Mucosa of rectum (tissue), 2 donors: Measurements from ENCODE around the gene PDGFD.

ENCODE experiments used
- H3K27ac ChIP-seq, 2 donors: one replicate each; pipeline ENCODE4 v1.7.0; 2013; ENCODE audit warnings: inconsistent platforms in 2 of 2, low read depth in 2 of 2, low read length in 2 of 2
- H3K27me3 ChIP-seq, 2 donors: one replicate each; pipeline ENCODE4 v1.7.0; 2013; ENCODE audit warnings: low read length in 2 of 2; ENCODE audit not compliant: control insufficient read depth in 2 of 2, insufficient read depth in 2 of 2
- H3K36me3 ChIP-seq, 2 donors: one replicate each; pipeline ENCODE4 v1.7.0; 2013; ENCODE audit warnings: low read length in 2 of 2; ENCODE audit not compliant: control insufficient read depth in 2 of 2, insufficient read depth in 2 of 2
- H3K4me1 ChIP-seq, 2 donors: one replicate each; pipeline ENCODE4 v1.7.0; 2013; ENCODE audit warnings: low read length in 2 of 2, mild to moderate bottlenecking in 1 of 2; ENCODE audit not compliant: control insufficient read depth in 2 of 2, insufficient read depth in 2 of 2
- H3K4me3 ChIP-seq, 2 donors: one replicate each; pipeline ENCODE4 v1.7.0; 2013; ENCODE audit warnings: low read length in 2 of 2
- H3K9ac ChIP-seq, 2 donors: one replicate each; pipeline ENCODE4 v1.7.0; 2013; ENCODE audit warnings: low read length in 2 of 2, low read depth in 1 of 2, mild to moderate bottlenecking in 1 of 2
- H3K9me3 ChIP-seq, 2 donors: one replicate each; pipeline ENCODE4 v1.7.0; 2013; ENCODE audit warnings: low read length in 2 of 2; ENCODE audit not compliant: control insufficient read depth in 2 of 2
- donor health status: healthy.
- donor health status: Normal muscosa, but diverticular disease.

Gene PDGFD

DNA sequence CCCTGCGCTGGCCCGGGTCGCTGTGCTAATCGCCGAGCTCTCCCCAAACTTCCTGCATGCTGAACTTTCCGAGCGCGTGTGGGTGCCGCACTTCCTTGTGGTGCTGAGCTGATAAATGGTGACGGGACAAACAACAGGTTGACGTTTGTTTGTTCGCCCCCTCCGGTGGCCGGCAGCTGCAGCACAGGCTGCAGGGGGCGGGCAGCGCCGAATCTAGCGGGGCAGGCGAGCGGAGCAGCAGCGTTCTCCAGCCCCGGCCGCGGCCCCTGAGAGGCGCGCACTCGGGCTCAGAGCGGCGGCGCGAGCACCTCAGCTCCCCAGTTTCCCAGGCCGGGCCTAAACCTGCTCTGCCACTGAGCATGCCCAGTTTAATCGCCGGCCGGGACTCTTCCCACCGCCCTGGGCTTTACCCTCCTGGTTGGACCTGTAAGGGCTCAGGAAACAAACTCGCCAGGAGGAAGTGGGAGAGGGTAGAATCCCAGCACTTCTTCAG, at the start of gene PDGFD:
PDGFD (minus strand) TSS at position 120 of the 493 bp plus-strand sequence.
- no peaks in the 10 kb centered on the region for H3K9me3 ChIP-seq
- peaks cover 0 to 3% of the 10 kb centered on the region in 2 donors for H3K27me3 ChIP-seq
- no peaks in the 10 kb centered on the region for H3K36me3 ChIP-seq
- H3K9ac ChIP-seq = peak within 1 kb of the TSS in 1 of 2 donors; percentile 36
- H3K27ac ChIP-seq = no peak within 1 kb of the TSS
- H3K4me1 ChIP-seq = peaks cover 0 to 7% of the 10 kb centered on the region in 2 donors
- peak within 1 kb of the TSS; percentile 67 to 76 for H3K4me3 ChIP-seq

DNA sequence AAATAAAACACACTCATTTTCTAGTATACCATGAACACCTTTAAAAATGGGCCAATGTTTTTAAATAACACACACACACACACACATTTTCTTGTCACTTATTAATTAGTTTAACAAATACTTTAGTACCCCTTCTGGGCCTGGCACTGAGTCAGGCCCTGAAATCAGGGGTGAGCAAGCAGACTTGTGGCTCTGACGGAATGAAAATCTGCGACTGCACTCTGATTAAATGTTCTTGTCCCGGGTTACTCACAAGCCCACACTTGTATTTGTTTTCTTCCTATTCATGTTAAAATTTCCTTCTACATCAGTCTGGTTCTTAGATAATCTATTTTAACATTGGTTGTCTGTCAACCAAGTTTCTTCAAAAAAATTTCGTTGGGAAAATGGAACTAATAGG, 43.0 kb upstream of the PDGFD start:
- H3K9me3 ChIP-seq = no peaks in the 10 kb centered on the region
- no peak overlapping the region for H3K9ac ChIP-seq
- no peaks in the 10 kb centered on the region for H3K27me3 ChIP-seq
- no peaks in the 10 kb centered on the region for H3K36me3 ChIP-seq
- no peaks in the 10 kb centered on the region for H3K4me1 ChIP-seq
- no peak overlapping the region for H3K27ac ChIP-seq
- H3K4me3 ChIP-seq = no peak overlapping the region

DNA sequence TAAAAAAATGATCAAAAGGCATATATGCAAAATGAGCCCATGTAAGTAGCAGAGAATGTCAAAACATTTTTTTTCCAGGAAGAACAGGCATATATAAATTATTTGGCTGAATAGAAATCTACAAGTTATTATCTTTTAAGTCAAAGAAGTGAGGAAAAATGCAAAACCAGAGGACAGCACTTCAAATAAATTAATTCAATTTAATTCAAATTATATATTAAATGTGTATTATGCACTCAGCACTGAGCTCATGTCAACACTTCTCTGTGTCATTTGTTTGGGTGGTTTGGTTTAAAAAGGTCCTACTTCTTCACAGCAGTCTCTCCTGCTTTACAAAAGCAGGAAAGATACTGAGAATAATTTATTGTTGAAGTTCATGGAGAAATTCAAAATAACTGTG, 41.9 kb upstream of the PDGFD start:
- H3K9me3 ChIP-seq = no peaks in the 10 kb centered on the region
- no peak overlapping the region for H3K27ac ChIP-seq
- H3K36me3 ChIP-seq = no peaks in the 10 kb centered on the region
- H3K4me1 ChIP-seq = no peaks in the 10 kb centered on the region
- H3K4me3 ChIP-seq = no peak overlapping the region
- no peaks in the 10 kb centered on the region for H3K27me3 ChIP-seq
- H3K9ac ChIP-seq = no peak overlapping the region

DNA sequence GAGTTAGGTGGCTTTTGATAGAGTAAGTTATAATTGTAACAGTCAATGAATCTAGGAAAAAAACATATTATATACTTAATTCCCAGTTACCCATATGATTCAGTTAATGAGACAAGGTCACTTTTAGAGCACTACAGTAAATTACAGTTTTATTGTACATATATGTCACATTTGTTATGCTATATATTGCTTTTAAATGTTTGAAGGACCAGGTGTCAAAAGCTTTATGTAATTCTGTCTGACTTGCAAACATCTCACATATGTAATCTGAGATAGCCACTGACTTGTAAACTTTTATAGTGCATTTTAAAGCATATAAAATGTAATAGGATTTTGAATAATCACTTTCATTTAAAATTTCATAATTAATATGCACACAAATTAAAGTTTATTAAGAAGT, 36.7 kb upstream of the PDGFD start:
- Histone ChIP-seq H3K4me1 (no peaks in the 10 kb centered on the region), H3K27me3 (no peaks in the 10 kb centered on the region), H3K4me3 (no peak overlapping the region), H3K36me3 (no peaks in the 10 kb centered on the region), H3K9ac (no peak overlapping the region), H3K27ac (no peak overlapping the region), H3K9me3 (no peaks in the 10 kb centered on the region)

DNA sequence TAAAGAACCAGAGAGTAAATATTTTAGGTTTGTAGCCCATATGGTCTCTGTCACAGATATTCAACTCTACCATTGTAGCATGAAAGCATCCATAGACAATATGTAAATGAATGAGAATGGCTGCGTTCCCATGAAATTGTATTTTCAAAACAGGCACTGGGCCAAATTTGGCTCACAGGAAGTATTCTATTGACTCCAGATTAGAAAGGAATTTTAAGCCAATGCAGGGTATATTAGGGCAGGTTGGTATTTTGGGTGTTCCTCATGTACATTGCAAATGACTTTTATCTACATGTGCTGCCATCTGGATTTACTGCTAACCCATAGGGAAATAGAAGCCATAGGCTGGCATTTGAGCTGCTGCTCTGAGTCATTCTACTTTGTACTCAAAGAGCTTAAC, 35.1 kb upstream of the PDGFD start:
- Histone ChIP-seq H3K4me1 (no peaks in the 10 kb centered on the region), H3K4me3 (no peak overlapping the region), H3K9ac (no peak overlapping the region), H3K27me3 (no peaks in the 10 kb centered on the region), H3K36me3 (no peaks in the 10 kb centered on the region), H3K9me3 (no peaks in the 10 kb centered on the region), H3K27ac (no peak overlapping the region)

DNA sequence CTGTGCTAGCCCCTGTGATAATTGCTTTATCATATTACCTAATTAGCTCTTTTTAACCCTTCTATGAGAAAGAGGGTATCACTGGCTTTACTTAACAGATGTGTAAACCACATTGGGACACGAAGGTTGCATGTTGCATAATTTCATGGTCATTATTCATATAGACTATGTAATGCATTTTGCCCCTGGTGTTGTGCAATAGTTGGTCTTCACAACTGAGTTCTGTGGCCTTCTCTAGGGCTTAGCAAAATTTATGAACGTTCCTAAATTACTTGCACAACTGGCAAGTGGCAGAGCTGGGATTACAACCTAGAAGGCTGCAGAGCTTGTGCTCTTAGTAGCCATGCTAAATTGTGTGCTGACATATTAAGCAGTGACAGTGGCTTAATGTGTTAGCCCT, 34.6 kb upstream of the PDGFD start:
- no peaks in the 10 kb centered on the region for H3K36me3 ChIP-seq
- no peaks in the 10 kb centered on the region for H3K9me3 ChIP-seq
- no peak overlapping the region for H3K4me3 ChIP-seq
- no peaks in the 10 kb centered on the region for H3K4me1 ChIP-seq
- no peak overlapping the region for H3K9ac ChIP-seq
- no peak overlapping the region for H3K27ac ChIP-seq
- H3K27me3 ChIP-seq = no peaks in the 10 kb centered on the region

DNA sequence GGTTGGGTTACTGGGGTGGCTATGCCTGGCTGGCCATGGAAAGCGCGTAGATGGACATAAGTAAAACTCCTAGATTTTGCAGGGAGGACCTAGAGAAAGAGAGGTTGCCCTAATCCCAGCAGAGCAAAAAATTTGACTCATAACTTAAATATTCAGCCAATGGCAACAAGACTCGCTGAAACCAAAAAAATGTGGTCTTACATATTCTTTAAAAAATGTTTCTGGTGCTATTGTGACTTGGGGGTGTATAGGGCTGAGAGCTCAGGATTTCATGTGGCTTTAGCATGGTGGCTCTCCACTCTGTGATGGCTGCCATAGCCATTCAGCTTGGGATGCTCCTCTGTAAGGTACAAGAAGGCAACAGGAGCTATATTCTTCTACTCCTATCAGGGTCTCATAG, 27.2 kb upstream of the PDGFD start:
- no peak overlapping the region for H3K27ac ChIP-seq
- H3K9ac ChIP-seq = no peak overlapping the region
- no peaks in the 10 kb centered on the region for H3K27me3 ChIP-seq
- H3K9me3 ChIP-seq = no peaks in the 10 kb centered on the region
- H3K36me3 ChIP-seq = no peaks in the 10 kb centered on the region
- H3K4me3 ChIP-seq = no peak overlapping the region
- H3K4me1 ChIP-seq = no peaks in the 10 kb centered on the region

DNA sequence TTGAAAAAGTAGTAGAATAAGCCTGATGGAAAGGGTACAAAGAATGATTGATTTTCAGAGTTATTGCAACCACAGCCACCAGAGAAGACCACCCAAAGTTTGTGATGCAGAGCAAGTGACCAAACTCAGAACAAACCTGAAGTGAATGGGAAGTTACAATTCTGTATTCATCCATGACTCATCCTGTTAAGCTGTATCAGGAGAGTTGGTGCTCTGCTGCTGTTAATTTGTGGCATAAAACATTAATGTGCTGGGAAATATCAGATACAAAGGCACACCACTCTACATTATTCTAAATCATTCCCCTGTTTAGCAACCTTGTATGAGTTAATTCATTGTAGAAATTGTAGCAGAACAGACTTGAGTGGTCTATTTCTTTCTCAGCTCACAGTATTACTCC, 19.6 kb upstream of the PDGFD start:
- Histone ChIP-seq H3K27ac (no peak overlapping the region), H3K27me3 (no peaks in the 10 kb centered on the region), H3K36me3 (no peaks in the 10 kb centered on the region), H3K4me3 (no peak overlapping the region), H3K9ac (no peak overlapping the region), H3K9me3 (no peaks in the 10 kb centered on the region), H3K4me1 (no peaks in the 10 kb centered on the region)

DNA sequence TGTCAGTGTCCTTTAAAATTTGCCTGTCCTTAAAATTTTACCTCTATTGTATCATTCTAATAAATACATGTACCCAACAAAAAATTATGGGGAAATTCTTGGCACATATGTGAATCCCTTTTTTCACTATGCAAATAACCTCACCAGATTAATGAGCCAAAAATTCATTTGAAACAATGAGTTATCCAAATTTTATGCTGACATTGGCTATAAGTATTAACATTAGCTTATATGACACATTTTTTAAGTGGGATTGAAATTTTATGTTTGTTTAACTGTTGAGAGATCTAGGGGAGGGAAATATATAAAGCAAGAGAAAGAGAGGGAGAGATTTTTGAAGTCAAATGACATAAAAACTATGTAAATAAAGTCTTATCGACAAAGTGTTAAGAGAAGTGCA, 11.8 kb upstream of the PDGFD start:
- H3K9ac ChIP-seq = no peak overlapping the region
- no peaks in the 10 kb centered on the region for H3K4me1 ChIP-seq
- H3K27me3 ChIP-seq = no peaks in the 10 kb centered on the region
- H3K4me3 ChIP-seq = no peak overlapping the region
- no peak overlapping the region for H3K27ac ChIP-seq
- no peaks in the 10 kb centered on the region for H3K36me3 ChIP-seq
- H3K9me3 ChIP-seq = no peaks in the 10 kb centered on the region

DNA sequence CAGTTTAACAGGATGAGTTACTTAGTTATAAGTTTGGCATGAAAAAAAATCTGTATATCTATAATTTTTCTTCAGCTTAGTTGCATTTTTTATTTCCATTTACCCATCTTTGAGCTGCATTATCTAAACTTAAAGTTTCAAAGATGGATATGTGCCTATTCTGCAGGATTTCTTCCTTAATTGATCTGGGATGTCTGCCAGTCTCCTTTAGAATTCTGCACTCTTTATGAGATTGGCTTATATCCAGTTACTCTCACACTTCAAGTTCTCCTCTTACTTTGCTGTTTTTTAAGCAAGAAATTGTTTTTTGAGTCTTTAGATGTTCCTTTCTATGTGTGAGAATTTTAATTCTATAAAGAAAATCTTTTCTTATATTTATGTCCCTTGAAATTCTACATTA, 5.1 kb upstream of the PDGFD start:
- no peak overlapping the region for H3K9ac ChIP-seq
- no peaks in the 10 kb centered on the region for H3K9me3 ChIP-seq
- H3K4me3 ChIP-seq = no peak overlapping the region
- no peaks in the 10 kb centered on the region for H3K27me3 ChIP-seq
- no peak overlapping the region for H3K27ac ChIP-seq
- no peaks in the 10 kb centered on the region for H3K4me1 ChIP-seq
- H3K36me3 ChIP-seq = no peaks in the 10 kb centered on the region

DNA sequence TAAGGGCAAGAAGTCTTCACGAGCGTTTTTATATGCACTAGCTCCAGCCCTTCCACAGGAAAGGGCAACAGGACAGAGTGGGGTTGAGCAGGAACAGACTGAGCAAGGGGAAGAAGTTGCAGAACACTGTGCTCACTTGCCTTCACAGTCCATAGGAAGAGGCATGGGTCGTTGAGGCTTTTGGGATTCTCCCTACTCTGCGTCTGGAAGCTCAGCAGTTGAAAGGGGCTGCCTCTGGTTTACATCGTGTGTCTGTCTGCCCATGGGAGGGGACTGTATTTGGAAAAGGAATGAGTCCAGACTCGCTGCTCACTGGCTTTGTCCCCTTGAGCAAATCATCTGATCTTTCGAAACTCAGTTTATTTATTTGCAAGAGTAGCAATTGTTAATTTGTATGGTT, 1.1 kb upstream of the PDGFD start:
- no peaks in the 10 kb centered on the region for H3K9me3 ChIP-seq
- H3K36me3 ChIP-seq = no peaks in the 10 kb centered on the region
- peaks cover 0 to 7% of the 10 kb centered on the region in 2 donors for H3K4me1 ChIP-seq
- H3K27me3 ChIP-seq = peaks cover 0 to 3% of the 10 kb centered on the region in 2 donors
- no peak overlapping the region for H3K9ac ChIP-seq
- H3K27ac ChIP-seq = no peak overlapping the region
- H3K4me3 ChIP-seq = no peak overlapping the region
